Small intestine (tissue), 7 donors: ENCODE data around the gene IFT27. TPM values are rescaled to one million over a fixed set of nuclear protein-coding genes. Genes with fewer than 3 reads are reported as not detected.

Experiments used
- DNase-seq, 2 donors: peaks; one replicate each; pipeline versions ENCODE4 v3.0.0 to v3.0.0-alpha.2; 2013
- FAIRE-seq: peaks from 2 replicates; lab custom pipeline; 2012; peaks lifted over from hg19 to GRCh38; lab: Jason Lieb, UNC
- H3K27ac ChIP-seq, 3 donors: one replicate each; pipeline ENCODE4 v1.5.1; 2013; ENCODE audit warnings: low read length in 2 of 3, mild to moderate bottlenecking in 2 of 3, control low read depth in 1 of 3, inconsistent platforms in 1 of 3, low read depth in 1 of 3, moderate library complexity in 1 of 3
- H3K27me3 ChIP-seq, 3 donors: one replicate each; pipeline ENCODE4 v1.6.1; 2013; ENCODE audit warnings: low read length in 3 of 3, inconsistent platforms in 1 of 3; ENCODE audit not compliant: control insufficient read depth in 3 of 3, insufficient read depth in 3 of 3
- H3K36me3 ChIP-seq, 3 donors: one replicate each; pipeline ENCODE4 v1.6.1; 2013; ENCODE audit warnings: low read length in 3 of 3, inconsistent platforms in 1 of 3, low read depth in 1 of 3, mild to moderate bottlenecking in 1 of 3, moderate library complexity in 1 of 3; ENCODE audit not compliant: control insufficient read depth in 3 of 3, insufficient read depth in 2 of 3
- H3K4me1 ChIP-seq, 3 donors: one replicate each; pipeline ENCODE4 v1.6.1; 2013; ENCODE audit warnings: low read length in 2 of 3, inconsistent platforms in 1 of 3, low read depth in 1 of 3, mild to moderate bottlenecking in 1 of 3, moderate library complexity in 1 of 3; ENCODE audit not compliant: control insufficient read depth in 3 of 3, insufficient read depth in 2 of 3
- H3K4me3 ChIP-seq, 3 donors: one replicate each; pipeline ENCODE4 v1.5.1; 2013; ENCODE audit warnings: low read length in 3 of 3, control low read depth in 1 of 3, inconsistent platforms in 1 of 3, low read depth in 1 of 3, mild to moderate bottlenecking in 1 of 3, moderate library complexity in 1 of 3
- H3K9me3 ChIP-seq, 2 donors: one replicate each; pipeline ENCODE4 v1.6.1; 2013; ENCODE audit warnings: low read depth in 1 of 2, low read length in 1 of 2; ENCODE audit not compliant: control insufficient read depth in 2 of 2, insufficient read depth in 1 of 2
- WGBS, 3 donors: extraction: QIAGEN DNeasy Blood & Tissue Kit; methylation state at CpG; one replicate each; pipeline ENCODE4 v1.1.7; 2013; 5-methylcytosine and 5-hydroxymethylcytosine counted together
- polyA plus RNA-seq, 4 donors: library from polyadenylated mRNA; stranded (reverse) in 3 of 4; unstranded in 1 of 4; fragments of 200-250 nt in 3 of 4; fragments of 120-200 nt in 1 of 4; gene quantifications; one replicate each; pipeline versions ENCODE4 v1.2.1 to v1.2.3, GENCODE V29; 2013
- donor health status: healthy with polysubstance abuse.
- donor health status: control.
- donor health status: control.
- donor health status: Bipolar disorder and iron deficiency.
- donor health status: healthy.

The IFT27 gene
- polyA plus RNA-seq, 4 donors, result 21.9 to 29.5 (median 26.5) TPM

- H3K4me3 ChIP-seq, result no peak overlapping the region
- no peak for DNase-seq
- WGBS, 3 donors, result 80 to 85% (median 82%) methylated on average over 9 of the region's 9 CpGs
- no peaks in the 10 kb centered on the region for H3K9me3 ChIP-seq
- no peak overlapping the region for H3K27ac ChIP-seq
- H3K4me1 ChIP-seq, result no peaks in the 10 kb centered on the region
- peaks cover 0 to 11% (median 4%) of the 10 kb centered on the region in 3 donors for H3K27me3 ChIP-seq
- no peak for FAIRE-seq
- no peaks in the 10 kb centered on the region for H3K36me3 ChIP-seq
These were observed 49.9 kb downstream of the IFT27 start for GRCh38 chr22:36726007-36726380.

- FAIRE-seq (no peak), DNase-seq (no peak)
- Histone ChIP-seq H3K4me1 (no peaks in the 10 kb centered on the region), H3K27ac (no peak overlapping the region), H3K36me3 (no peaks in the 10 kb centered on the region), H3K9me3 (no peaks in the 10 kb centered on the region), H3K27me3 (peaks cover 0 to 11% (median 4%) of the 10 kb centered on the region in 3 donors), H3K4me3 (no peak overlapping the region)
- 77 to 82% (median 81%) methylated on average over 24 of the region's 24 CpGs for WGBS, 3 donors
These were observed 50.4 kb downstream of the IFT27 start for GRCh38 chr22:36725366-36726006.

GRCh38 chr22:36724836-36725235, 51.1 kb downstream of the IFT27 start:
- H3K4me1 ChIP-seq, result no peaks in the 10 kb centered on the region
- H3K27ac ChIP-seq, result no peak overlapping the region
- DNase-seq (no peak), FAIRE-seq (no peak)
- 73 to 79% (median 77%) methylated on average over 4 of the region's 4 CpGs for WGBS, 3 donors
- H3K4me3 ChIP-seq, result no peak overlapping the region
- peaks cover 0 to 11% (median 4%) of the 10 kb centered on the region in 3 donors for H3K27me3 ChIP-seq
- H3K36me3 ChIP-seq, result no peaks in the 10 kb centered on the region
- H3K9me3 ChIP-seq, result no peaks in the 10 kb centered on the region

- DNase-seq (no peak), FAIRE-seq (no peak)
- Histone ChIP-seq H3K9me3 (no peaks in the 10 kb centered on the region), H3K4me3 (no peak overlapping the region), H3K4me1 (no peaks in the 10 kb centered on the region), H3K36me3 (no peaks in the 10 kb centered on the region), H3K27ac (no peak overlapping the region), H3K27me3 (peaks cover 0 to 11% (median 4%) of the 10 kb centered on the region in 3 donors)
These were observed 53.9 kb downstream of the IFT27 start for GRCh38 chr22:36722055-36722454.

GRCh38 chr22:36715647-36716046, 60.3 kb downstream of the IFT27 start:
- DNase-seq (no peak), FAIRE-seq (no peak)
- H3K27me3 ChIP-seq, result no peaks in the 10 kb centered on the region
- H3K9me3 ChIP-seq, result no peaks in the 10 kb centered on the region
- WGBS, 3 donors, result 90 to 93% (median 92%) methylated on average over 1 of the region's 1 CpG
- H3K4me1 ChIP-seq, result no peaks in the 10 kb centered on the region
- H3K4me3 ChIP-seq, result no peak overlapping the region
- no peak overlapping the region for H3K27ac ChIP-seq
- H3K36me3 ChIP-seq, result no peaks in the 10 kb centered on the region

- FAIRE-seq, result no peak
- no peaks in the 10 kb centered on the region for H3K9me3 ChIP-seq
These were observed 61.8 kb downstream of the IFT27 start for GRCh38 chr22:36714110-36714509.

GRCh38 chr22:36713436-36713835, 62.5 kb downstream of the IFT27 start:
- no peaks in the 10 kb centered on the region for H3K4me1 ChIP-seq
- no peak overlapping the region for H3K27ac ChIP-seq
- H3K27me3 ChIP-seq, result no peaks in the 10 kb centered on the region
- no peak overlapping the region for H3K4me3 ChIP-seq
- H3K36me3 ChIP-seq, result no peaks in the 10 kb centered on the region
- FAIRE-seq, result no peak
- H3K9me3 ChIP-seq, result no peaks in the 10 kb centered on the region
- DNase-seq, result no peak
- WGBS, 3 donors, result 75 to 80% (median 77%) methylated on average over 5 of the region's 5 CpGs

More at GRCh38 chr22:36714110-36714509, 61.8 kb downstream of the IFT27 start:
- H3K36me3 ChIP-seq, result no peaks in the 10 kb centered on the region
- WGBS, 3 donors, result 76 to 79% (median 77%) methylated on average over 2 of the region's 2 CpGs
- H3K27ac ChIP-seq, result no peak overlapping the region
- no peak overlapping the region for H3K4me3 ChIP-seq
- no peaks in the 10 kb centered on the region for H3K4me1 ChIP-seq
- no peak for DNase-seq
- H3K27me3 ChIP-seq, result no peaks in the 10 kb centered on the region
